ENCODE results near the gene TSPAN13. TPM values are rescaled to one million over a fixed set of nuclear protein-coding genes. Genes with fewer than 3 reads are reported as not detected.
A peak's percentile ranks its signal among the peaks of the same experiment; 100 is the strongest.

Gene TSPAN13
- total RNA-seq, 6 donors from 2014 or later = 16.8 to 178 (median 139) TPM

DNA sequence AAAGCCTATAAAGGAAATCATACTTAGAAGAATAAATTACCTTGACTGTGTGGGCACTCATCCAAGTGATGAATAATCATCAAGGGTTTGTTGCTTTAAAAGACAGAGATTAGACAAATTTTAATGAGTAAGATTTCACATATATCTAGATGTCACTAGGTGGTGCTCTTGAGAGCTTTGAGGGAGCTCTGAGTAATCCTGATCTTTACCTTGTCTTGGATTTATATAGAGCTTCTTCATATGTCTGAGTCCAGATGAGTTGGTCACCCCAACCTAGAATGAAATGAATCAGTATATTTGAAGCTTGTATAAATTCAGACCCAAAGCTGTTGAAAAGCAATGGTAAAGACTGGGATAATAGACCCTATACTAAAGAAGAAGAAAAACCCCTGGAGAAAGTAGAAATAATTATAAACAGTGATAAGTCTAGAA is 47.6 kb downstream of the TSPAN13 start:
- Histone ChIP-seq H3K4me1 (no peaks in the 10 kb centered on the region), H3K27me3 (no peaks in the 10 kb centered on the region), H3K36me3 (peaks cover 0 to 2% (median 0%) of the 10 kb centered on the region in 4 donors), H3K27ac (no peak overlapping the region), H3K4me3 (no peak overlapping the region), H3K9me3 (no peaks in the 10 kb centered on the region)
- TF ChIP-seq POLR2A (IDR thresholded peaks at IDR 0.05) (no peak), POLR2AphosphoS5 (IDR thresholded peaks at IDR 0.05) (no peak), EP300 (IDR thresholded peaks at IDR 0.05) (no peak), CTCF (IDR thresholded peaks at IDR 0.05) (peak in 3 of 6 experiments; percentile 25 to 32 (median 26))
- DNase-seq (no peak), ATAC-seq (ENCODE audit: low FRiP score in 2 of 2) (peak in 1 of 2 donors; percentile 60)

DNA sequence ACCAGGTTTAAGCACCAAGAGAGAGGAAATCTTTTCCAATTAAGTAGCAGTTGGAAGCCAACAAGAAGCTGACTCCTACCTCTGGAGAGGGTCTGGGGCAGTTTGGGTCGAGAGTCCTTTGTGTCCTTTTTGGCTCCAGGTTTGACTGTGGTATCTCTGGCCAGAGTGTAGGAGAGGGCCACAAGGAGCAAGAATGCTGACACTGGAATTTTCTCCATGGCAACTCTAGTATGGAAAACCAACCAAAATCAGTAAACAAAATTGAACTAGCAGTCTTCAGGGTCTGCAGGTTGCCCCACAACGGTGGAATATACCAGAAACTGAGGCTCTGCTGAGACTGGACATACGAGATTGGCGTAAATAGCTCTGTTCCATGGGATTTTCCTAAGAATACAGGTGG is 48.0 kb downstream of the TSPAN13 start:
- TF ChIP-seq POLR2A (IDR thresholded peaks at IDR 0.05) (no peak), EP300 (IDR thresholded peaks at IDR 0.05) (no peak), POLR2AphosphoS5 (IDR thresholded peaks at IDR 0.05) (no peak), CTCF (IDR thresholded peaks at IDR 0.05) (no peak)
- Histone ChIP-seq H3K9me3 (no peaks in the 10 kb centered on the region), H3K4me1 (no peaks in the 10 kb centered on the region), H3K27me3 (no peaks in the 10 kb centered on the region), H3K36me3 (peaks cover 0 to 2% (median 0%) of the 10 kb centered on the region in 4 donors), H3K4me3 (no peak overlapping the region), H3K27ac (peak overlapping the region in 1 of 4 donors; percentile 14)
- WGBS, 2 donors = 80 to 85% methylated on average over 4 of the region's 4 CpGs
- ATAC-seq (ENCODE audit: low FRiP score in 2 of 2) (no peak), DNase-seq (no peak)

GRCh38 chr7:16803125-16803524 is 49.6 kb downstream of the TSPAN13 start:
- Histone ChIP-seq H3K4me3 (peak overlapping the region in 1 of 4 donors; percentile 21), H3K27ac (peak overlapping the region in 1 of 4 donors; percentile 20), H3K27me3 (no peaks in the 10 kb centered on the region), H3K4me1 (no peaks in the 10 kb centered on the region), H3K36me3 (peaks cover 0 to 2% (median 0%) of the 10 kb centered on the region in 4 donors), H3K9me3 (no peaks in the 10 kb centered on the region)
- no peak for ATAC-seq (ENCODE audit: low FRiP score in 2 of 2)
- 57 to 64% methylated on average over 4 of the region's 4 CpGs for WGBS, 2 donors
- no peak for DNase-seq
- TF ChIP-seq EP300 (IDR thresholded peaks at IDR 0.05) (no peak), POLR2A (IDR thresholded peaks at IDR 0.05) (no peak), POLR2AphosphoS5 (IDR thresholded peaks at IDR 0.05) (no peak), CTCF (IDR thresholded peaks at IDR 0.05) (no peak)

DNA sequence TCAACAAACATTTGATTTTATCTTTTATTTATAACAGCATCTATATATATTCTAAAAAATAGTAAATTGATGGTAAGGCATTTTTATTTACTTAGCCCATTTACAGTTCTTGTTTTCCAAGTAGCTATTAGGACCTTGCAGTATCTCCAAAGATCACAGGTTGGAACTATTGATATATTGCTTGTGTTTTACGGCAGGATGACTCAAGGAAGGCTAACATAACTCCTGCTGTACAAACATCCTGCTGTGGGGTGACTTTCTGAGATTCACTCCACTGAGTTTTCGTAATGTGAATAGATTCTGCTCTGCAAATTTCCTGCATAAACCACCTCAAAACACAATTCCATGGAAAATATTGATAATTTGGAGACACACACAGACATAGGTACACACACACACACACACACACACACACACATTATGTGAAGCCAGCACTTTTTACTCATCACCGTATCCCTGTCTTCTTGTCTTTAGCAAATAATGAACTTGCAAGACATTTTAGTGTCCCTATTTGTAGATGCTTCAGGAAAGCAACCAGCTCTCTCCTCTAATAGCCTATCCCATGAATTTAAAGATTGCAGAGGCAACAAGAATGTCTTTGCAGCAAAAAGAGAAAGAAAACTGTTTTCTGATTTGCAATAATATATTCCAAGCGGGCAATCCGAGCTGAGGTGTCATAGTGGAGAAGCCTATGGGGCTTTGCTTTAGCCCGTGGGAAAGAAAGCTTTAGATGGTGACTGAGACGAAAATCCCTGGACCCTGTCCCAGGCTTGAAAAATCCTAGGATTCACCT is 50.5 kb downstream of the TSPAN13 start:
- 62 to 68% methylated on average over 7 of the region's 7 CpGs for WGBS, 2 donors
- Histone ChIP-seq H3K27me3 (no peaks in the 10 kb centered on the region), H3K27ac (peak overlapping the region in 3 of 4 donors; percentile 28 to 61 (median 45)), H3K4me3 (peak overlapping the region in 3 of 4 donors; percentile 30 to 36 (median 30)), H3K4me1 (no peaks in the 10 kb centered on the region), H3K36me3 (no peaks in the 10 kb centered on the region), H3K9me3 (no peaks in the 10 kb centered on the region)
- DNase-seq (no peak), ATAC-seq (ENCODE audit: low FRiP score in 2 of 2) (no peak)
- TF ChIP-seq EP300 (IDR thresholded peaks at IDR 0.05) (no peak), CTCF (IDR thresholded peaks at IDR 0.05) (no peak), POLR2A (IDR thresholded peaks at IDR 0.05) (no peak), POLR2AphosphoS5 (IDR thresholded peaks at IDR 0.05) (no peak)
